ENCODE data around the gene TMED1.

TMED1 gene

GRCh38 chr19:10817291-10818038 is 18.5 kb downstream of the TMED1 start:
- DNase-seq (ENCODE audit: low spot score) = no peak
- no peak for TF ChIP-seq CTCF (IDR thresholded peaks at IDR 0.05; ENCODE audit: extremely low read depth, missing control alignments)

GRCh38 chr19:10816691-10817090 is 19.3 kb downstream of the TMED1 start:
- DNase-seq (ENCODE audit: low spot score) = no peak
- no peak for TF ChIP-seq CTCF (IDR thresholded peaks at IDR 0.05; ENCODE audit: extremely low read depth, missing control alignments)

DNA sequence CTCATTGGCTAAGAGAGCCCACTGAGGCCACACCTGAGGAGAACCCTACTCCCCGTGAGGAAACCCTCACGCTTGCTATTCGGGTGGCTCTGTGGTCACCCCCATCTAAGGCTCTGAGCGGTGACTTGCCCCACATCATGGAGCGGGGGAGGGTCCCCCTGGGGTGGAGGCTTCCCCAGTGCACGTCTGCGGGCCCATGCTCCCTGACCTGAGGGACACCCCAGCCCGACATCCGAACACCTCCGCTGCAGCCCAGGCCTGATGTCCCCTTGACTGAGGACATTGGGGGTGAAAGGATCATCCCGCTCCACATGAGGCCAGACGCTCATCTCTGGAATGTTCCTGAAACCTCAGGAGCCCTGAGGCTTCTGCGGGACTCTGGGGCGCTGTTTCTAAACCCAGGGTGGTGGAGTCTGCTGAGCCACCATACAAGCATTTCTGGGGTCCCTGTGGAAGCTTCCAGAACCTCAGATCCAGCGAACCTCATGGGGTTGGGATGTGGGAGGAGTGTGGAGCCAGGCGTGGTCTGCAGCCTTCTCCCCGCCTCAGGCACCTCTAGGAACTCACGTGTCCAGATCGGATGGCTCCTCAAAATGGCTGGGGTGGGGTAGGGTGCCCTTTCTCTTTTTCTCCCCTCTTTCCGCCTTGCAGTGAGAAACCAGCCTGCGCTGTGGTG is 19.9 kb downstream of the TMED1 start:
- no peak for TF ChIP-seq CTCF (IDR thresholded peaks at IDR 0.05; ENCODE audit: extremely low read depth, missing control alignments)
- DNase-seq (ENCODE audit: low spot score) = no peak

- TF ChIP-seq CTCF (IDR thresholded peaks at IDR 0.05; ENCODE audit: extremely low read depth, missing control alignments) = no peak
- DNase-seq (ENCODE audit: low spot score) = no peak
Observed at GRCh38 chr19:10815007-10815536, 20.9 kb downstream of the TMED1 start.

DNA sequence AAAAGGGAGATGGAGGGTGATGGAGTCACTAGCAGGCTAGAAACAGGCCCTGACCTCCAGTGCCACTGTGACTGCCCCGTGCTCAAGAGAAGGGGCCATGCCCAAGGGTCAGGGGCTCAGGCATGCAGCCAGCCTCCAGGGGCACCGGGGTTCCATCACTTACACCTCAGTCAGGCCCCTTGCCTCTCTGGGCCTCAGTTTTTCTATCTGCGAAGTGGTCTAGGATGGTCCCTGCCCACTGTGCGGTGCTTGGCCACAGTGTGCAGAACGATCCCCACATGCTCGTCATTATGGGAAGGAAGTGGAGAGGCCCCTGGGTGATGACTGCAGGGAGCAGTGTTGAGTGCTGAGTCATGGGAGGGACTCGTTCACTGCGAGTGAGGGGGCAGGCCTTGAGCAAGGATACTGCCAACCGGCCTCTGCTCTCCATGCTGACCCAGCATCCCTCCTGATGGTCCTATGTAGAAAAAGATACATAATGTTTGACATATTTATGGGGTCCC is 23.1 kb downstream of the TMED1 start:
- no peak for TF ChIP-seq CTCF (IDR thresholded peaks at IDR 0.05; ENCODE audit: extremely low read depth, missing control alignments)
- no peak for DNase-seq (ENCODE audit: low spot score)

DNA sequence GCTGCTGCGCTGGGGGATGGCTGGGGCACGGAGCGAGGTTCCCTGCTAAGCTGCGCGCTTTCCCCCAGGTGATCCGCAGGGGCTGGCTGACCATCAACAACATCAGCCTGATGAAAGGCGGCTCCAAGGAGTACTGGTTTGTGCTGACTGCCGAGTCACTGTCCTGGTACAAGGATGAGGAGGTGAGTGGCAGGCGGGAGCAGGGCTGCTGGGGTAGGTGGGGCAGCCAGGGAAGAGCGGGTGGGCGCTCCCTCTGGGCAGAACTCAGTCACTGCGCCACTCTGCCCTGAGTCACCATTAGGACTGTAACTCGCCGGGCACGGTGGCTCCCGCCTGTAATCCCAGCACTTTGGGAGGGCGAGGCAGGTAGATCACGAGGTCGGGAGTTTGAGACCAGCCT is 23.8 kb downstream of the TMED1 start:
- no peak for DNase-seq (ENCODE audit: low spot score)
- TF ChIP-seq CTCF (IDR thresholded peaks at IDR 0.05; ENCODE audit: extremely low read depth, missing control alignments) = no peak

All from GM20000 (cell line).